HUDEP-2 (cell line): ENCODE measurements around the gene POU6F2.

Experiments used
- DNase-seq, 76 experiments: peaks; one replicate each; lab custom pipeline; 2025; ENCODE audit not compliant: unreplicated experiment in 76 of 76; lab: John Stamatoyannopoulos, UW

POU6F2 gene

DNA sequence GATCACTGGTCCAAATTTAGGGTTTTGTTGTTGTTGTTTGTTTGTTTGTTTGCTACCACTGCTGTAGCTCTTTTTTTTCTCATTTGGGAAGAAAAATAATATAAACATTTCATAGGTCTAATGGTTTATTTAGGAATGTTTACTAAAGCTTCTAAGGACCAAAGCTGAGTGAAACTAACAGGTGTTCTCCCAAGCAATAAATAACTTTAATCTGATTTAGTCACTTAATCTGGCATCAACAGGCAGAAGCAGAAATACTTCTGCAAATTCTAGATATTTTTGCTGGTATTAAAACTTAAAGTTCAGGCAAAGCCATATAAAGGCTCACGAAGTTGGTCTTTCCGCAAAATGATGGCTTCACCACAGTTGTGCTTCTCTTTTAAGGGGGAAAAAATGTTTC, 444.0 kb downstream of the POU6F2 start:
- DNase-seq: no peak

DNA sequence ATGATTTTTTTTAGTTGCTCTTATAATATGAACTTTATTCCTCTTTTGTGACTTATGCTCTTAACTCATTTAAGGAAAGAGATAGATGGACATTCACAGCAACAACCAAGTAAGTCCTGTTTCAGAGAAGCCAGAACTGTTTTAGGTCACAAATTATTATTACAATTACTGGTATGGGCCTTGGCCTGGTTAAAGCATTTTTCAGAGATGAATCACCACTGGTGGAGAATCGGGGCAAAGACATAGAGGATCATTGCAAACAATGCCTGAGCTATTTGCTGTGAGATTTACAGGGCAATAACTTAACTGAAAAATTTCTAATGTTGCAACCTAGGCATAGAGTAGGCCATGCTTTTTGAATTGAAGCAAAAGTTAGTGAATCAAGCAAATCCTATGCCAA, 450.5 kb downstream of the POU6F2 start:
- DNase-seq: no peak

- DNase-seq: no peak
These were observed 451.7 kb downstream of the POU6F2 start for GRCh38 chr7:39429421-39429820.

DNA sequence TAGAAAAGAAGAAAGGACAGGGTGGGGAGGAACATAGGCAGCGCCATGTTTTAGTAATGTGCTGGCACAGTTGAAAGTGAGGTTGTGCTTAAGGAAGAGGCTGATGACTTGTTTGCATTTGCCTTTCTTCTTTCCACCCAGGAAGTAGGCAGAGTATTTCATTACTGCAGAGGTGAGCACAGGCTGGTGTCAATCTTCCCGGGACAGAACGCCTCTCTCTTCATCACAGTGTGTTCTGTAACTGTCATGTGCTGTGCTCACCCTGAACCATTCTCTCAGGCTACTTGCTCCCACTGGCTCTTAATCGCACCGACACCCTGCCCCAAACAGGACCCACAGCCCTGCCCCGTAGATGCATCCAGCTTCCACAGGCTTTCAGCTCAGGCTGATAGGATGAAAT, 452.7 kb downstream of the POU6F2 start:
- no peak for DNase-seq

GRCh38 chr7:39430909-39431641, 453.4 kb downstream of the POU6F2 start:
- no peak for DNase-seq

GRCh38 chr7:39432368-39432767, 454.7 kb downstream of the POU6F2 start:
- DNase-seq: no peak

DNA sequence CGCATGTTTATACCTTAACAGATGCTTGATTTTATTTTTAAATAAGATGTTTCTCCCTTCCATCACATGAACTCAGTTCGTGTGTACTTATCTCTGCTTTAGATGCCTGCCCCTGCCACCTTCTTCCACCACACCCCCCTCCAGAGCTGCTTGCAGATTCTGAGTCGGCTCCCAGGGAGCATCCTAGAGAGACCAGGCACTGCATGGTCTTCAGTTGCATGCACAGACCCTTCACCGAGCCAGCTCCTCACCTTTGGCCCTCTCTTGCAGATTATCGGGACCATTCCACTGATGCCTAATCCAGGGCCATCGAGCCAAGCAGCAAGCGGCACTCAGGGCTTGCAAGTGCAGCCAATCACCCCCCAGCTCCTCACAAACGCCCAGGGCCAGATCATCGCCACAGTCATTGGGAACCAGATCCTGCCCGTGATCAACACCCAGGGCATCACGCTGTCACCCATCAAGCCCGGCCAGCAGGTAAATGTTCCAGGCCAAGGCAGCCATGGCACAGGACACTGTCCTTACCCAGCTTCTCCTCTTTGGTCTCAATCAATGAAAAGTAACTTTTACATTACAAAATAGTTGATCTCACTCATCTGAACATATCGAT, 455.2 kb downstream of the POU6F2 start:
- no peak for DNase-seq

- no peak for DNase-seq
These were observed 455.8 kb downstream of the POU6F2 start for GRCh38 chr7:39433550-39433949.

DNA sequence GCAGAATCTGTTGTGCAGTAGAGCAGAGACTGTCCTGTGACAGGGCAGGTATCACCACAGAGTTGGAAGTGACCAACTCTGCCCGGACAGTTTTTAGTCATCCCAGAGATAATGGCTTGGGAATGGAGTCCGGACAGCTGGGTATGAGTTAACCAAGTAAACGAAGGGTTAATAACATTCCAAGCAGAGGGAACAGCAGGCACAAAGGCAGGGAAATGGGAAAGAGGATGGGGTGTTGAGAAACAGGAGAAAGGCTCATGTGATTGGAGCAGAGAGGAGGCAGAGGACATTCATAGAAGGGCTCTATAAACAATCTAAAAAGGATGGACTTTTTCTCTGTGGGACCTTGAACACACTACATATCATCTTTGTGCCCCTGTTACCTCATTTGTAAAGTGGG, 456.3 kb downstream of the POU6F2 start:
- no peak for DNase-seq

GRCh38 chr7:39446546-39446945, 468.8 kb downstream of the POU6F2 start:
- no peak for DNase-seq

- no peak for DNase-seq
These were observed 474.2 kb downstream of the POU6F2 start for GRCh38 chr7:39451901-39452300.

DNA sequence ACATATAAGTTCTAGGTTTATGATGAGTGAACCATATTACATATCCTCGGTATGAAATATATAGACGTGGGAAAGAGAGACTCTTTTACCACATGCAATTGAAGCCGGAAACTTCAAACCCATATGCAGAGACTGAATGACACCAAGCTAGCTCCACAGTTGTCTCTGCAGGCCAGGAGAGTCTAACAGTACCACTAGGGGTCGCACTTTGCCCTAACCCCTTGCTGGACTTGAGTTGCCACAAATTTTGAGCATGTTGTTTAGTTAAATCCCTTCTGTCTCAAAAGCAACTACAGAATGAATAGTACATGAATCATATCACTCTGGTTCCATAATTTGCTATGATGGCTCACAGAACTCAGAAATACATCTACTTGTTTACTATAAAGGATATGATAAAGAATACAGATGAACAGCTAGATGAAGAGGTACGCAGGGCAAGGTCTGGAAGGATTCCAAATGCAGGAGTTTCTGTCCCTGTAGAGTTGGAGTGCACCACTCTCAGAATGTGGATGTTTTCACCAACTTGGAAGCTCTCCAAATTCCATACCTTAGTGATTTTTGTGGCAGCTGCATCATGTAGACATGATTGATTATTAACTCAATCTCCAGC, 476.1 kb downstream of the POU6F2 start:
- peak in 58 of 76 experiments; percentile 3 to 71 (median 30) for DNase-seq

GRCh38 chr7:39458061-39458745, 480.5 kb downstream of the POU6F2 start:
- DNase-seq: no peak

DNA sequence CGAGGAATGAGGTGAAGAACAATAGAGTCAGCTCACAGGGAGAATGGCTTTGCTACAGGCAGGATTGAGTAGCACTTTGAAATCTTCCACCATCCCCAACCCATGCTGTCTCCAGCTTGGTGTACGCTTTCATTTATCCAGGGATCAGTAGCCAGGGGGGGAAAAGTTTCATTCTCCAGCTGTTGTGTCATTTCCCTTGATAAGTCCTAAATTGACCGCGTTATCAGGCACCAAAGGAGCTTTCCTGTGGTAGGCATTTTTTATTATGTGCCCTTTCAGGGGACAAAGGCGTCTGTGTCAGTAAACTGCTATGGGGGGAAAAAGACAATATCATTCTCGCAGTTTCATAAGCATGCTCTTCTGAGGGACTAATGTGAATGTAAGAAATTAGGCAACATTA, 481.9 kb downstream of the POU6F2 start:
- no peak for DNase-seq

GRCh38 chr7:39460486-39460885, 482.8 kb downstream of the POU6F2 start:
- no peak for DNase-seq

DNA sequence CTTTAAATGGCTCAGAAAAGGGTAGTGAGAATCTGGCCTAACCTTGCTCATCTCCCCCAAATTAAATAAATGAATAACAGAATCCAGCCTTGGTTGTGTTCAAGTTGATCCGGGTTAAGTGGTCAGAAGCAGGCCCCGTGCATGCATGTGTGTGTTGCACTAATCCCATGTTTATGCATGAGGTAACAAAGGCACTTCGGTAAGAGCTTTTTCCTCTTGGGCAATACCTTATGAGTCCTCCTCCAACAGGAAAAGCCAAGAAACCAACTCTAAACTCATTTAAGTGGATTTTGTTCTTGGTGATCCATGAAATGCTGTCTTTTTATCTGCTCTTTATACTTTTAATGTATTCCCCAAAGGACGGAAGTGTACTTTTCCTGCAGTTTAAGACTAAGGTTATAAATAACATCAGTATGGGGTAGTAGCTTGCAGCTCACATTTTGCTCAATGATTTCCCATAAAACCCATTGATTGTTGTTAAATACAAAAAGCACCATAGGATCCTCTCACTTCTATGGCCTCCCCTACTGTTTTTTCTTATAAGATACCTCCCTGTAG, 483.6 kb downstream of the POU6F2 start:
- DNase-seq: no peak

- DNase-seq: no peak
These were observed 485.5 kb downstream of the POU6F2 start for GRCh38 chr7:39463252-39463651.

DNA sequence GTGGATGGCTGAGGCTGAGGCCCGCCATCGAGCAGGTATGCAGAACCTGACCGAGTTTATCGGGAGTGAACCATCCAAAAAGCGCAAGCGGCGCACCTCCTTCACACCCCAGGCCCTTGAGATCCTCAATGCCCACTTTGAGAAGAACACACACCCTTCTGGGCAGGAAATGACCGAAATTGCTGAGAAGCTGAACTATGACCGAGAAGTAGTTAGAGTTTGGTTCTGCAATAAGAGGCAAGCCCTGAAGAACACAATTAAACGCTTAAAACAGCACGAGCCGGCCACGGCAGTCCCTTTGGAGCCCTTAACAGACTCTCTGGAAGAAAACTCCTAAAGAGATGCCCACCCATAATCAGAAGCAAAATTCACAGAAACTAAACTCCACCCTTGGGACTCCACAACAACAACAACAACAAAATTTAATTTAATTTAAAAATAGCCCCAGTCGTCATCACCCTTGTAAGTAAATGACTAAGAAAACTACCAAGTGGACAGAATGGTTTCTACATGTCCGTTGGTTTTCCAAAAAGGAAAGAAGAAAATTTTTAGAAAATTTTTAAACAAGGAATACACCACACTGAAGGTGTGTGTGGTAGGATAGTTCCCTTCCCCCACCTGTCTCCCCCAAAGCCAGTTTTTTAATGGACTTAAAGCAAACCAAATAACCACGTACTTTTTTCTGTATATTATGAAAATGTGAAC, 486.8 kb downstream of the POU6F2 start:
- DNase-seq: no peak

DNA sequence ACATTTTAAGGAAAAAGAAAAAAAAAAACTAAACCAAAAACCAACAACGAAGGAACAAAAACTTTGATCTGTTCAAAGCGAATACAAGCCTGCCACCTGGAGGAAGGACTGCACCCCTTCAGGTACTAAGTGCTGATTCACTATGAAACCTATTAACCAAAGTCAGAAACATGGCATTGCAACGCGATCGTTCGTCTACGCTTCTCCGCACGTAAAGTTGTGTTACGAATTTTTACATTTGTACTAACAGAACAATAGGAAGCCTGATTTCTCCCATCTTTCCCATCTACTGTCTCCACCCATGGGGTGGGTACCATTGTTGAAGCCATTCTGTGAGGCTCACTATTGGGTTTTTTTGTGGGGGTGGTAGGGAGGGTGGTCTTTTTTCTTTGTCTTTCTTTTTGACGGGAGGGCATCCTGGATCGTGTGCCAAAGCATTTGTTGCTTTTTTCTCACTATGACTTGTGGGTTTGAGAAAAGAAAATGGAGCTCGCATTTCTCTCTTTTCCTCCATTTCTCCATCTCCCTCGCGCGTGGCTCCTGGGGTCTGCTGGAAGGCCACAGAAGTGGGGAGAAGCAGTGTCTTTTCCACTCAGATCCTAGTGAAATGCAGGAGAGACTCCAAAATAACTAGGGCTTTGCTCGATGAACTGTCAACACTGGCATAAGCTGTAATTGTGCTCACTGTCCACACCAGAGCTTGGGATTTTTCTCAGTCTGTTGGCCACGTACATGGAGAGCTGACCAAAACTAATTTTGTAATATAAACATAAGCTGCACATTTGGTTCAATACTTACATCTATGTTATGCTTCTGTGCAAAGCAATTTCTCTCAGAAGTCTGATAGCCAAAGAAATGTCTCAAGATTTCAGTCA, 487.6 kb downstream of the POU6F2 start:
- peak in 10 of 76 experiments; percentile 1 to 28 (median 10) for DNase-seq

DNA sequence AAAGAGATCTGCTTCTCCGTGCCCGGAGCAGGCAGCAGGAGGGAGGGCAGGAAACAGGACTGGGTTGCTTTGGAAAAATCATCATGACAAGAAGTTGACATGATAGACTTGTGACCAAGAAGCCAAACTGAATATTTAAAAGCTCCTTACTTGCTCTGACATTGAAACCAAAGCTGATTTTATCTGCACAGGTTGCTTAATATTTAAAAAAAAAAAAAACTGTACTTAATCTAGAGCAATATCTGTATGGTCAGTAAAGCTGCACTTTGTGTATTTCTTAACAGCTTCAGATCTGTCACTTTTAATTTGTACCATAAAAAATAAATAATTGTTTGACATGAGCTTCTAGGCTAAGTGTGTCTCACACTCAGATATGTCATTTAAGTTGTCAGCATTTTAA, 490.6 kb downstream of the POU6F2 start:
- no peak for DNase-seq
